ENCODE measurements around the gene HM13.

HM13 gene

GRCh38 chr20:31597481-31597855 lies 83.2 kb downstream of the HM13 start:
- H3K9me3 ChIP-seq (ENCODE audit: control extremely low read depth in 1 of 5, control insufficient read depth in 4 of 5, insufficient read depth in 2 of 5, low read depth in 1 of 5, low read length in 4 of 5) = no peaks in the 10 kb centered on the region
- no peak for DNase-seq
- POLR2A ChIA-PET = interaction anchor here (0.5 kb wide), 1 partner anchor 11 kb away, joined by 3 read pairs; no protein-coding TSS in a partner anchor
- 100% methylated on average over 1 of the region's 2 CpGs for WGBS (ENCODE audit: insufficient coverage)
- H3K4me3 ChIP-seq (ENCODE audit: control insufficient read depth in 1 of 7, extremely low read depth in 1 of 7, insufficient read depth in 4 of 7, low read depth in 2 of 7, low read length in 6 of 7) = no peak overlapping the region
- H3K36me3 ChIP-seq (ENCODE audit: control insufficient read depth in 4 of 4, insufficient read depth in 4 of 4, low read length in 3 of 4) = no peaks in the 10 kb centered on the region
- CTCF ChIA-PET = interaction anchor here (0.8 to 2.1 kb wide), 4 partner anchors 15 to 34 kb away, joined by 3 to 14 read pairs (median 3); no protein-coding TSS in a partner anchor
- H3K27ac ChIP-seq (ENCODE audit: insufficient read depth in 1 of 2, low read depth in 1 of 2, low read length in 2 of 2, poor library complexity in 1 of 2, severe bottlenecking in 2 of 2) = no peak overlapping the region
- H3K27me3 ChIP-seq (replicated peaks in 2 of 5; ENCODE audit: control insufficient read depth in 4 of 5, insufficient read depth in 5 of 5, low read length in 4 of 5) = no peaks in the 10 kb centered on the region
- H3K4me1 ChIP-seq (ENCODE audit: control extremely low read depth in 1 of 4, control insufficient read depth in 4 of 4, insufficient read depth in 4 of 4, low read length in 3 of 4) = peaks cover 0 to 6% (median 0%) of the 10 kb centered on the region in 4 experiments

- Histone ChIP-seq H3K9me3 (ENCODE audit: control extremely low read depth in 1 of 5, control insufficient read depth in 4 of 5, insufficient read depth in 2 of 5, low read depth in 1 of 5, low read length in 4 of 5) (no peaks in the 10 kb centered on the region), H3K27ac (ENCODE audit: insufficient read depth in 1 of 2, low read depth in 1 of 2, low read length in 2 of 2, poor library complexity in 1 of 2, severe bottlenecking in 2 of 2) (no peak overlapping the region), H3K4me1 (ENCODE audit: control extremely low read depth in 1 of 4, control insufficient read depth in 4 of 4, insufficient read depth in 4 of 4, low read length in 3 of 4) (peaks cover 4 to 38% (median 29%) of the 10 kb centered on the region in 4 experiments), H3K4me3 (ENCODE audit: control insufficient read depth in 1 of 7, extremely low read depth in 1 of 7, insufficient read depth in 4 of 7, low read depth in 2 of 7, low read length in 6 of 7) (no peak overlapping the region), H3K27me3 (replicated peaks in 2 of 5; ENCODE audit: control insufficient read depth in 4 of 5, insufficient read depth in 5 of 5, low read length in 4 of 5) (peaks cover 0 to 21% (median 0%) of the 10 kb centered on the region in 5 experiments), H3K36me3 (ENCODE audit: control insufficient read depth in 4 of 4, insufficient read depth in 4 of 4, low read length in 3 of 4) (no peaks in the 10 kb centered on the region)
- ChIA-PET POLR2A (interaction anchor here (12.4 kb wide), 1 partner anchor 32 kb away, joined by 292 read pairs; no protein-coding TSS in a partner anchor), CTCF (interaction anchor here (1.1 to 19.9 kb wide), 5 partner anchors 10 to 121 kb away, joined by 3 to 1047 read pairs (median 31); no protein-coding TSS in a partner anchor)
- WGBS (ENCODE audit: insufficient coverage) = no CpG with 5 or more reads among the region's 4 CpGs
- no peak for DNase-seq
Measured at GRCh38 chr20:31602431-31602778, 88.2 kb downstream of the HM13 start.

GRCh38 chr20:31602779-31603441 lies 88.7 kb downstream of the HM13 start:
- peaks cover 4 to 43% (median 33%) of the 10 kb centered on the region in 4 experiments for H3K4me1 ChIP-seq (ENCODE audit: control extremely low read depth in 1 of 4, control insufficient read depth in 4 of 4, insufficient read depth in 4 of 4, low read length in 3 of 4)
- CTCF ChIA-PET = interaction anchor here (1.1 to 19.9 kb wide), 5 partner anchors 10 to 121 kb away, joined by 3 to 1047 read pairs (median 31); no protein-coding TSS in a partner anchor
- H3K27ac ChIP-seq (ENCODE audit: insufficient read depth in 1 of 2, low read depth in 1 of 2, low read length in 2 of 2, poor library complexity in 1 of 2, severe bottlenecking in 2 of 2) = no peak overlapping the region
- no peaks in the 10 kb centered on the region for H3K9me3 ChIP-seq (ENCODE audit: control extremely low read depth in 1 of 5, control insufficient read depth in 4 of 5, insufficient read depth in 2 of 5, low read depth in 1 of 5, low read length in 4 of 5)
- 90% methylated on average over 13 of the region's 17 CpGs for WGBS (ENCODE audit: insufficient coverage)
- POLR2A ChIA-PET = interaction anchor here (0.5 to 12.4 kb wide), 2 partner anchors 9 to 32 kb away, joined by 3 to 292 read pairs; no protein-coding TSS in a partner anchor
- H3K27me3 ChIP-seq (replicated peaks in 2 of 5; ENCODE audit: control insufficient read depth in 4 of 5, insufficient read depth in 5 of 5, low read length in 4 of 5) = peaks cover 0 to 21% (median 0%) of the 10 kb centered on the region in 5 experiments
- no peak overlapping the region for H3K4me3 ChIP-seq (ENCODE audit: control insufficient read depth in 1 of 7, extremely low read depth in 1 of 7, insufficient read depth in 4 of 7, low read depth in 2 of 7, low read length in 6 of 7)
- H3K36me3 ChIP-seq (ENCODE audit: control insufficient read depth in 4 of 4, insufficient read depth in 4 of 4, low read length in 3 of 4) = no peaks in the 10 kb centered on the region
- peak in 2 of 3 donors; percentile 48 to 70 for DNase-seq

- Histone ChIP-seq H3K36me3 (ENCODE audit: control insufficient read depth in 4 of 4, insufficient read depth in 4 of 4, low read length in 3 of 4) (no peaks in the 10 kb centered on the region), H3K27me3 (replicated peaks in 2 of 5; ENCODE audit: control insufficient read depth in 4 of 5, insufficient read depth in 5 of 5, low read length in 4 of 5) (peaks cover 0 to 21% (median 0%) of the 10 kb centered on the region in 5 experiments), H3K9me3 (ENCODE audit: control extremely low read depth in 1 of 5, control insufficient read depth in 4 of 5, insufficient read depth in 2 of 5, low read depth in 1 of 5, low read length in 4 of 5) (no peaks in the 10 kb centered on the region), H3K4me3 (ENCODE audit: control insufficient read depth in 1 of 7, extremely low read depth in 1 of 7, insufficient read depth in 4 of 7, low read depth in 2 of 7, low read length in 6 of 7) (peak overlapping the region; percentile 24 to 92 (median 81)), H3K4me1 (ENCODE audit: control extremely low read depth in 1 of 4, control insufficient read depth in 4 of 4, insufficient read depth in 4 of 4, low read length in 3 of 4) (peaks cover 4 to 53% (median 44%) of the 10 kb centered on the region in 4 experiments), H3K27ac (ENCODE audit: insufficient read depth in 1 of 2, low read depth in 1 of 2, low read length in 2 of 2, poor library complexity in 1 of 2, severe bottlenecking in 2 of 2) (peak overlapping the region; percentile 28 to 83)
- ChIA-PET POLR2A (interaction anchor here (1.0 to 12.4 kb wide), 7 partner anchors 9 to 71 kb away, joined by 3 to 292 read pairs (median 11); no protein-coding TSS in a partner anchor), CTCF (interaction anchor here (1.2 to 19.9 kb wide), 7 partner anchors 9 to 119 kb away, joined by 3 to 1047 read pairs (median 18); no protein-coding TSS in a partner anchor)
- DNase-seq = peak; percentile 96 to 99 (median 97)
- 4% methylated on average over 27 of the region's 43 CpGs for WGBS (ENCODE audit: insufficient coverage)
Measured at GRCh38 chr20:31603822-31604566, 89.8 kb downstream of the HM13 start.

- peaks cover 4 to 56% (median 47%) of the 10 kb centered on the region in 4 experiments for H3K4me1 ChIP-seq (ENCODE audit: control extremely low read depth in 1 of 4, control insufficient read depth in 4 of 4, insufficient read depth in 4 of 4, low read length in 3 of 4)
- 3% methylated on average over 8 of the region's 14 CpGs for WGBS (ENCODE audit: insufficient coverage)
- peak in 1 of 3 donors; percentile 24 for DNase-seq
Measured at GRCh38 chr20:31604567-31605030, 90.4 kb downstream of the HM13 start.

GRCh38 chr20:31605031-31605901 lies 91.0 kb downstream of the HM13 start, which contains the start of gene ID1:
Gene ID1 (plus strand): TSS chr20:31605289. CDS start chr20:31605388, 99 bp downstream.
- H3K9me3 ChIP-seq (ENCODE audit: control extremely low read depth in 1 of 5, control insufficient read depth in 4 of 5, insufficient read depth in 2 of 5, low read depth in 1 of 5, low read length in 4 of 5) = no peaks in the 10 kb centered on the region
- H3K4me1 ChIP-seq (ENCODE audit: control extremely low read depth in 1 of 4, control insufficient read depth in 4 of 4, insufficient read depth in 4 of 4, low read length in 3 of 4) = peaks cover 4 to 61% (median 49%) of the 10 kb centered on the region in 4 experiments
- peak; percentile 91 to 96 (median 95) for DNase-seq
- POLR2A ChIA-PET = interaction anchor here (0.6 to 12.4 kb wide), 10 partner anchors 11 to 118 kb away, joined by 3 to 292 read pairs (median 6); no protein-coding TSS in a partner anchor
- CTCF ChIA-PET = interaction anchor here (0.9 to 19.9 kb wide), 7 partner anchors 8 to 118 kb away, joined by 3 to 1047 read pairs (median 18); no protein-coding TSS in a partner anchor
- under 1% methylated on average over 74 of the region's 74 CpGs for WGBS (ENCODE audit: insufficient coverage)
- H3K4me3 ChIP-seq (ENCODE audit: control insufficient read depth in 1 of 7, extremely low read depth in 1 of 7, insufficient read depth in 4 of 7, low read depth in 2 of 7, low read length in 6 of 7) = peak within 1 kb of the TSS; percentile 67 to 92 (median 81)
- no peaks in the 10 kb centered on the region for H3K36me3 ChIP-seq (ENCODE audit: control insufficient read depth in 4 of 4, insufficient read depth in 4 of 4, low read length in 3 of 4)
- peaks cover 0 to 21% (median 0%) of the 10 kb centered on the region in 5 experiments for H3K27me3 ChIP-seq (replicated peaks in 2 of 5; ENCODE audit: control insufficient read depth in 4 of 5, insufficient read depth in 5 of 5, low read length in 4 of 5)
- peak within 1 kb of the TSS; percentile 61 to 83 for H3K27ac ChIP-seq (ENCODE audit: insufficient read depth in 1 of 2, low read depth in 1 of 2, low read length in 2 of 2, poor library complexity in 1 of 2, severe bottlenecking in 2 of 2)

More at GRCh38 chr20:31604567-31605030, 90.4 kb downstream of the HM13 start:
- Histone ChIP-seq H3K4me3 (ENCODE audit: control insufficient read depth in 1 of 7, extremely low read depth in 1 of 7, insufficient read depth in 4 of 7, low read depth in 2 of 7, low read length in 6 of 7) (peak overlapping the region; percentile 67 to 92 (median 81)), H3K9me3 (ENCODE audit: control extremely low read depth in 1 of 5, control insufficient read depth in 4 of 5, insufficient read depth in 2 of 5, low read depth in 1 of 5, low read length in 4 of 5) (no peaks in the 10 kb centered on the region), H3K27me3 (replicated peaks in 2 of 5; ENCODE audit: control insufficient read depth in 4 of 5, insufficient read depth in 5 of 5, low read length in 4 of 5) (peaks cover 0 to 21% (median 0%) of the 10 kb centered on the region in 5 experiments), H3K36me3 (ENCODE audit: control insufficient read depth in 4 of 4, insufficient read depth in 4 of 4, low read length in 3 of 4) (no peaks in the 10 kb centered on the region), H3K27ac (ENCODE audit: insufficient read depth in 1 of 2, low read depth in 1 of 2, low read length in 2 of 2, poor library complexity in 1 of 2, severe bottlenecking in 2 of 2) (peak overlapping the region; percentile 28 to 83)
- CTCF ChIA-PET = interaction anchor here (0.9 to 19.9 kb wide), 8 partner anchors 8 to 119 kb away, joined by 3 to 1047 read pairs (median 12); no protein-coding TSS in a partner anchor
- POLR2A ChIA-PET = interaction anchor here (0.7 to 12.4 kb wide), 10 partner anchors 8 to 119 kb away, joined by 3 to 292 read pairs (median 6); no protein-coding TSS in a partner anchor

Measured in common myeloid progenitor, CD34-positive (primary cell).